Measurements from ENCODE around the gene SLC39A5.

- TF ChIP-seq EZH2 (IDR thresholded peaks at IDR 0.05; ENCODE audit: insufficient read depth, poor library complexity, severe bottlenecking) (no peak), EZH2phosphoT487 (IDR thresholded peaks at IDR 0.05; ENCODE audit: insufficient read depth, low read depth) (no peak)
These were observed at the start of gene SLC39A5 for GRCh38 chr12:56229916-56230431.
